ENCODE data around the gene SLC25A21. TPM values are rescaled to one million over a fixed set of nuclear protein-coding genes. Genes with fewer than 3 reads are reported as not detected.

SLC25A21 gene
- total RNA-seq, 4 donors from 2014 or later = 0.39 to 3.3 (median 1.2) TPM

DNA sequence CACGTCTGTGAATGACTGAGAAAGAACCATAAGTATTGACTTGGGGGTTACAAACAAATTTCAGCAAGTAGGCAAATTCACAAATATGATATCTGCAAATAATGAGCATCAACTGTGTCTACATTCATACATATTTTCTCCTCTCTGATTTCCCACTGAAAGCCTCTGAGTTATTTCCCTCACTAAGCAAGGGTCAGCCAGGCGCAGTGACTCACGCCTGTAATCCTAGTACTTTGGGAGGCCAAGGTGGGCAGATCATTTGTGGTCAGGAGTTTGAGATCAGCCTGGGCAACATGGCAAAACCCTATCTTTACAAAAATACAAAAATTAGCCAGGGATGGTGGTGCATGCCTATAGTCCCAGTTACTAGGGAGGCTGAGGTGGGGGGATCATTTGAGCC is 80.8 kb downstream of the SLC25A21 start:
- TF ChIP-seq POLR2AphosphoS5 (IDR thresholded peaks at IDR 0.05) = no peak
- TF ChIP-seq EP300 (IDR thresholded peaks at IDR 0.05) = no peak
- no peak for TF ChIP-seq POLR2A (IDR thresholded peaks at IDR 0.05; ENCODE audit: low read depth)
- TF ChIP-seq, protein P1, sequence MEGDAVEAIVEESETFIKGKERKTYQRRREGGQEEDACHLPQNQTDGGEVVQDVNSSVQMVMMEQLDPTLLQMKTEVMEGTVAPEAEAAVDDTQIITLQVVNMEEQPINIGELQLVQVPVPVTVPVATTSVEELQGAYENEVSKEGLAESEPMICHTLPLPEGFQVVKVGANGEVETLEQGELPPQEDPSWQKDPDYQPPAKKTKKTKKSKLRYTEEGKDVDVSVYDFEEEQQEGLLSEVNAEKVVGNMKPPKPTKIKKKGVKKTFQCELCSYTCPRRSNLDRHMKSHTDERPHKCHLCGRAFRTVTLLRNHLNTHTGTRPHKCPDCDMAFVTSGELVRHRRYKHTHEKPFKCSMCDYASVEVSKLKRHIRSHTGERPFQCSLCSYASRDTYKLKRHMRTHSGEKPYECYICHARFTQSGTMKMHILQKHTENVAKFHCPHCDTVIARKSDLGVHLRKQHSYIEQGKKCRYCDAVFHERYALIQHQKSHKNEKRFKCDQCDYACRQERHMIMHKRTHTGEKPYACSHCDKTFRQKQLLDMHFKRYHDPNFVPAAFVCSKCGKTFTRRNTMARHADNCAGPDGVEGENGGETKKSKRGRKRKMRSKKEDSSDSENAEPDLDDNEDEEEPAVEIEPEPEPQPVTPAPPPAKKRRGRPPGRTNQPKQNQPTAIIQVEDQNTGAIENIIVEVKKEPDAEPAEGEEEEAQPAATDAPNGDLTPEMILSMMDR (IDR thresholded peaks at IDR 0.05) = no peak
- Histone ChIP-seq H3K27ac (replicated peaks in 1 of 4) (no peak overlapping the region), H3K27me3 (no peaks in the 10 kb centered on the region), H3K36me3 (no peaks in the 10 kb centered on the region), H3K9me3 (no peaks in the 10 kb centered on the region), H3K4me1 (peaks cover 0 to 5% (median 0%) of the 10 kb centered on the region in 4 donors), H3K4me3 (no peak overlapping the region)
- intact Hi-C loops (cut with DNase I) = no loop called here
- 89% methylated on average over 3 of the region's 3 CpGs for WGBS
- no peak for DNase-seq (ENCODE audit: extremely low spot score)

DNA sequence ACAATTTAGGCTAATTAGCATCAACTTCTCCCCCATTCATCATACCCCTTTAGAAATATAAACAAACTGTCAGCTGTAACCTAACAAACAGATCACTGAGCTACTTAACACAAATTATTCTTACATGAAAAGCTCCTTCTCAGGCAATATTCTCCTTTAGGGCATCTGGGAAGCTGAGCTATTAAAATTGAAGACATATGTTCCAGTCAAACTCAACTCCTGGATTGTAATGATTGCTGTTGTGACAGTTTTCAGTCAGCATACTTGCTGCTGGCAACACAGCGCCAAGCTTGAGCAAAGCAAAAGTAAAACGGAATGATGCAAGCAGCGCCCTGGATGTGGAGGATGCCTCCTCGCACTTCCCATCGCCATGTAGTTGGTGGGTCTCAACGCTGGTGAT is 82.4 kb downstream of the SLC25A21 start:
- Histone ChIP-seq H3K4me3 (no peak overlapping the region), H3K27me3 (no peaks in the 10 kb centered on the region)

DNA sequence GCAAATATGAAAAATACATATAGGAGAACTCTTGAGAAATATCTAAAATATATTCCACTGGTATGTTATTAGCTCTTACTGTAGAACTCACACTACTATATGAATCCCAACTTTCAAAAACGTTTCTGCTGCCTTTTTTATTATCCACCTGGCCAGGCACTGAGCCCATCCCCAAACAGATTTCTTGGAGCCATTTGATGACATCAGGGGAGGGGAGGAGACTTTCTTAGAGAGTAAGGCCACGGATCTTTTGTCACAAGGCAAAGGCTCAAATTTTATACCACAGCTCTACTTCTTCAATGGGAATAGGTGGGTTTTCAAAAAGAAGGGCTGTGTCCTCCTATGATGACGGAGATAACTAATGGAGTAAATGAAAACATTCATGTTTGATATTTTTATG is 83.0 kb downstream of the SLC25A21 start:
- Histone ChIP-seq H3K36me3 (no peaks in the 10 kb centered on the region), H3K27me3 (no peaks in the 10 kb centered on the region), H3K9me3 (no peaks in the 10 kb centered on the region), H3K27ac (replicated peaks in 1 of 4) (no peak overlapping the region), H3K4me1 (peaks cover 0 to 5% (median 0%) of the 10 kb centered on the region in 4 donors), H3K4me3 (no peak overlapping the region)
- 68% methylated on average over 3 of the region's 3 CpGs for WGBS
- no peak for DNase-seq (ENCODE audit: extremely low spot score)
- TF ChIP-seq POLR2AphosphoS5 (IDR thresholded peaks at IDR 0.05) = no peak
- TF ChIP-seq, protein P1 (IDR thresholded peaks at IDR 0.05) = no peak
- no peak for TF ChIP-seq POLR2A (IDR thresholded peaks at IDR 0.05; ENCODE audit: low read depth)
- no peak for TF ChIP-seq EP300 (IDR thresholded peaks at IDR 0.05)
- intact Hi-C loops (cut with DNase I) = no loop called here

More for the DNA sequence above, 82.4 kb downstream of the SLC25A21 start:
- intact Hi-C loops (cut with DNase I) = no loop called here
- Histone ChIP-seq H3K36me3 (no peaks in the 10 kb centered on the region), H3K27ac (replicated peaks in 1 of 4) (no peak overlapping the region), H3K4me1 (peaks cover 0 to 5% (median 0%) of the 10 kb centered on the region in 4 donors), H3K9me3 (no peaks in the 10 kb centered on the region)
- TF ChIP-seq POLR2AphosphoS5 (IDR thresholded peaks at IDR 0.05) = no peak
- TF ChIP-seq, protein P1 (IDR thresholded peaks at IDR 0.05) = no peak
- TF ChIP-seq EP300 (IDR thresholded peaks at IDR 0.05) = no peak
- TF ChIP-seq POLR2A (IDR thresholded peaks at IDR 0.05; ENCODE audit: low read depth) = no peak
- 69% methylated on average over 6 of the region's 6 CpGs for WGBS
- no peak for DNase-seq (ENCODE audit: extremely low spot score)

DNA sequence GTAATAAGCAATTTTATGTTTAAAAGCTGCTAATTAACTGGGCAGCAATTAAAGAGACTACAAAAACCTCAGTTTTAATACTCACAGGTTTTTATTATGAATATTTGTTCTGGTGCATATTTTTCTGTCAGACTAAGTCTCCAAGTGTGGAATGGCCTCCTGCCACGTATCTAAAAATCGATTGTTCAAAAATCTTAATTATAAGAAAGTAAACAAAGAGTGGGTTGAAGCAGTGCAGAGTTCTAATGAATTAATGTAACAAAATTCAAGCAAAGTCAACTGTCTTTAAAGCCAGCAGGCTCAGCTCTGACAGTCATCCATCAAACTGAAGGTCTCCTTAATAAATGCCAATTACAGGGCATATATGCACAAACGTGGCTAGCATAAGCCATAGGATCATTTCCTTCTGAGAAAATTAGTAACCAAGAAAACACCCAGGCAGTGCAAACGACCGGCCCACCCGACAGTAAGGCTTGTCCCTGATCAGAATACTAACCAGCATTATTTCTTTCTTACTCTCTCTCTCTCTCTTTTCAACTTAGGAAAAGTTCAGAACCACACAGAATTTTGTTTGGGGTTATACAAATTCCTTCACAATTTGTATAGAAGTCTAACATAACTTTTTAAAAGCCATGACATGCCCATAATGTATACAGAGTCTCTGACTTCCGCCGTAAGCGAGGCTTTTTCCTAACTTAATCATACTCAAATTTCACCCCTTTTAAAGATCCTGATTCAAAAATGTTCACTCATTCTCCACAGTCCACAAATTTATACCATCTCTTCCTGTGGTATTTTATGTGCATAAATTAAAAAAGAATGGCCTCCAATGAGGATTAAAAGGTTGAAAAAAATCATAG is 83.8 kb downstream of the SLC25A21 start:
- intact Hi-C loops (cut with DNase I) = no loop called here
- TF ChIP-seq EP300 (IDR thresholded peaks at IDR 0.05) (no peak), POLR2AphosphoS5 (IDR thresholded peaks at IDR 0.05) (no peak), POLR2A (IDR thresholded peaks at IDR 0.05; ENCODE audit: low read depth) (no peak)
- TF ChIP-seq, protein P1 (IDR thresholded peaks at IDR 0.05) = no peak
- WGBS = 73% methylated on average over 9 of the region's 9 CpGs
- Histone ChIP-seq H3K4me3 (no peak overlapping the region), H3K36me3 (no peaks in the 10 kb centered on the region), H3K4me1 (peaks cover 0 to 5% (median 0%) of the 10 kb centered on the region in 4 donors), H3K27ac (replicated peaks in 1 of 4) (no peak overlapping the region), H3K9me3 (no peaks in the 10 kb centered on the region), H3K27me3 (no peaks in the 10 kb centered on the region)
- DNase-seq (ENCODE audit: extremely low spot score) = no peak
